C4-2B (cell line): ENCODE results near the gene SMAD1.

ENCODE experiments used
- H3K27ac ChIP-seq: fragments of 450-650 bp; 2 replicates; pipeline ENCODE4 v1.5.1; 2017
- CTCF ChIP-seq: fragments of 450-650 bp; conservative IDR thresholded peaks from 2 replicates; pipeline ENCODE4 v1.5.1; 2017; ENCODE audit warnings: mild to moderate bottlenecking
- ZFX ChIP-seq: fragments of 450-650 bp; IDR thresholded peaks from 2 replicates; pipeline ENCODE4 v1.6.1; 2017

Gene SMAD1

GRCh38 chr4:145440292-145441007 lies 41.2 kb upstream of the SMAD1 start:
- no peak overlapping the region for H3K27ac ChIP-seq
- no peak for TF ChIP-seq ZFX
- TF ChIP-seq CTCF = no peak

- H3K27ac ChIP-seq = no peak overlapping the region
- TF ChIP-seq ZFX = no peak
- TF ChIP-seq CTCF = no peak
Observed at GRCh38 chr4:145446184-145446583, 35.5 kb upstream of the SMAD1 start.

- H3K27ac ChIP-seq = no peak overlapping the region
- TF ChIP-seq ZFX (no peak), CTCF (no peak)
Observed at GRCh38 chr4:145451895-145452294, 29.8 kb upstream of the SMAD1 start.

GRCh38 chr4:145452447-145453162 lies 29.0 kb upstream of the SMAD1 start:
- TF ChIP-seq ZFX (no peak), CTCF (no peak)
- no peak overlapping the region for H3K27ac ChIP-seq

- no peak for TF ChIP-seq CTCF
- no peak for TF ChIP-seq ZFX
- no peak overlapping the region for H3K27ac ChIP-seq
Observed at GRCh38 chr4:145453163-145453520, 28.5 kb upstream of the SMAD1 start.

- TF ChIP-seq CTCF (no peak), ZFX (no peak)
Observed at GRCh38 chr4:145473203-145473602, 8.4 kb upstream of the SMAD1 start.

GRCh38 chr4:145480257-145480656 lies 1.4 kb upstream of the SMAD1 start:
- H3K27ac ChIP-seq = no peak overlapping the region

More at GRCh38 chr4:145473203-145473602, 8.4 kb upstream of the SMAD1 start:
- H3K27ac ChIP-seq = no peak overlapping the region

More at GRCh38 chr4:145480257-145480656, 1.4 kb upstream of the SMAD1 start:
- TF ChIP-seq CTCF = no peak
- TF ChIP-seq ZFX = no peak
